ENCODE measurements around the gene LRRD1.
"Not testable (repeated sequence)": the region's sequence is repeated elsewhere in the genome, so short reads cannot be mapped to it uniquely, and the experiment has no call there.

Gene LRRD1

GRCh38 chr7:92142791-92143190 lies 36.2 kb downstream of the LRRD1 start:
- H3K9me3 ChIP-seq (ENCODE audit: control insufficient read depth, low read length); H3K27ac ChIP-seq (ENCODE audit: insufficient read depth, low read depth, low read length, poor library complexity, severe bottlenecking); H3K4me1 ChIP-seq (ENCODE audit: control insufficient read depth, insufficient read depth, low read length); H3K4me3 ChIP-seq (ENCODE audit: insufficient read depth, low read depth, low read length); H3K36me3 ChIP-seq (ENCODE audit: control insufficient read depth, insufficient read depth, low read length); H3K27me3 ChIP-seq (ENCODE audit: control insufficient read depth, insufficient read depth, low read length, poor library complexity, severe bottlenecking): not testable (repeated sequence)
- WGBS, 2 experiments: 92 to 94% methylated on average over 9 of the region's 9 CpGs

- no peak overlapping the region for H3K4me3 ChIP-seq (ENCODE audit: insufficient read depth, low read depth, low read length)
- no peaks in the 10 kb centered on the region for H3K9me3 ChIP-seq (ENCODE audit: control insufficient read depth, low read length)
- 89 to 95% methylated on average over 7 of the region's 7 CpGs for WGBS, 2 experiments
- no peaks in the 10 kb centered on the region for H3K27me3 ChIP-seq (ENCODE audit: control insufficient read depth, insufficient read depth, low read length, poor library complexity, severe bottlenecking)
- H3K4me1 ChIP-seq (ENCODE audit: control insufficient read depth, insufficient read depth, low read length): no peaks in the 10 kb centered on the region
- H3K27ac ChIP-seq (ENCODE audit: insufficient read depth, low read depth, low read length, poor library complexity, severe bottlenecking): no peak overlapping the region
- H3K36me3 ChIP-seq (ENCODE audit: control insufficient read depth, insufficient read depth, low read length): no peaks in the 10 kb centered on the region
Observed at GRCh38 chr7:92141161-92141560, 37.8 kb downstream of the LRRD1 start.

GRCh38 chr7:92137557-92137956 lies 41.4 kb downstream of the LRRD1 start:
- Histone ChIP-seq H3K27ac (ENCODE audit: insufficient read depth, low read depth, low read length, poor library complexity, severe bottlenecking) (no peak overlapping the region), H3K4me1 (ENCODE audit: control insufficient read depth, insufficient read depth, low read length) (no peaks in the 10 kb centered on the region), H3K36me3 (ENCODE audit: control insufficient read depth, insufficient read depth, low read length) (no peaks in the 10 kb centered on the region), H3K4me3 (ENCODE audit: insufficient read depth, low read depth, low read length) (no peak overlapping the region), H3K9me3 (ENCODE audit: control insufficient read depth, low read length) (no peaks in the 10 kb centered on the region), H3K27me3 (ENCODE audit: control insufficient read depth, insufficient read depth, low read length, poor library complexity, severe bottlenecking) (no peaks in the 10 kb centered on the region)
- WGBS, 2 experiments: 93 to 94% methylated on average over 2 of the region's 2 CpGs

- peaks cover 5% of the 10 kb centered on the region for H3K36me3 ChIP-seq (ENCODE audit: control insufficient read depth, insufficient read depth, low read length)
- H3K4me3 ChIP-seq (ENCODE audit: insufficient read depth, low read depth, low read length): peak overlapping the region; percentile 84
- peak overlapping the region; percentile 94 for H3K27ac ChIP-seq (ENCODE audit: insufficient read depth, low read depth, low read length, poor library complexity, severe bottlenecking)
- H3K9me3 ChIP-seq (ENCODE audit: control insufficient read depth, low read length): no peaks in the 10 kb centered on the region
- no peaks in the 10 kb centered on the region for H3K4me1 ChIP-seq (ENCODE audit: control insufficient read depth, insufficient read depth, low read length)
- H3K27me3 ChIP-seq (ENCODE audit: control insufficient read depth, insufficient read depth, low read length, poor library complexity, severe bottlenecking): no peaks in the 10 kb centered on the region
- 52 to 56% methylated on average over 19 to 20 of the region's 21 CpGs for whole genome bisulfite sequencing, 2 experiments
Observed at GRCh38 chr7:92135052-92135889, 43.7 kb downstream of the LRRD1 start.

GRCh38 chr7:92134271-92135051 lies 44.5 kb downstream of the LRRD1 start, which contains the start of gene CYP51A1:
CYP51A1 (minus strand) TSS chr7:92134477; CDS start chr7:92134364, 113 bp downstream.
- Histone ChIP-seq H3K9me3 (ENCODE audit: control insufficient read depth, low read length) (no peaks in the 10 kb centered on the region), H3K36me3 (ENCODE audit: control insufficient read depth, insufficient read depth, low read length) (peaks cover 5% of the 10 kb centered on the region), H3K27me3 (ENCODE audit: control insufficient read depth, insufficient read depth, low read length, poor library complexity, severe bottlenecking) (no peaks in the 10 kb centered on the region), H3K27ac (ENCODE audit: insufficient read depth, low read depth, low read length, poor library complexity, severe bottlenecking) (peak within 1 kb of the TSS; percentile 94), H3K4me1 (ENCODE audit: control insufficient read depth, insufficient read depth, low read length) (no peaks in the 10 kb centered on the region), H3K4me3 (ENCODE audit: insufficient read depth, low read depth, low read length) (peak within 1 kb of the TSS; percentile 84)
- WGBS, 2 experiments: 1% methylated on average over 71 to 73 of the region's 73 CpGs

GRCh38 chr7:92133737-92134270 lies 45.1 kb downstream of the LRRD1 start:
- Histone ChIP-seq H3K4me1 (ENCODE audit: control insufficient read depth, insufficient read depth, low read length) (no peaks in the 10 kb centered on the region), H3K27ac (ENCODE audit: insufficient read depth, low read depth, low read length, poor library complexity, severe bottlenecking) (peak overlapping the region; percentile 94), H3K36me3 (ENCODE audit: control insufficient read depth, insufficient read depth, low read length) (peaks cover 5% of the 10 kb centered on the region), H3K9me3 (ENCODE audit: control insufficient read depth, low read length) (no peaks in the 10 kb centered on the region), H3K4me3 (ENCODE audit: insufficient read depth, low read depth, low read length) (peak overlapping the region; percentile 84), H3K27me3 (ENCODE audit: control insufficient read depth, insufficient read depth, low read length, poor library complexity, severe bottlenecking) (no peaks in the 10 kb centered on the region)
- WGBS, 2 experiments: 0% methylated on average over 42 of the region's 42 CpGs

- H3K9me3 ChIP-seq (ENCODE audit: control insufficient read depth, low read length): no peaks in the 10 kb centered on the region
- no peaks in the 10 kb centered on the region for H3K27me3 ChIP-seq (ENCODE audit: control insufficient read depth, insufficient read depth, low read length, poor library complexity, severe bottlenecking)
- no peaks in the 10 kb centered on the region for H3K4me1 ChIP-seq (ENCODE audit: control insufficient read depth, insufficient read depth, low read length)
- H3K4me3 ChIP-seq (ENCODE audit: insufficient read depth, low read depth, low read length): peak overlapping the region; percentile 84
- 29% methylated on average over 15 of the region's 15 CpGs for WGBS, 2 experiments
- H3K27ac ChIP-seq (ENCODE audit: insufficient read depth, low read depth, low read length, poor library complexity, severe bottlenecking): no peak overlapping the region
- peaks cover 5% of the 10 kb centered on the region for H3K36me3 ChIP-seq (ENCODE audit: control insufficient read depth, insufficient read depth, low read length)
Observed at GRCh38 chr7:92133133-92133736, 45.7 kb downstream of the LRRD1 start.

- 93 to 98% methylated on average over 4 of the region's 4 CpGs for WGBS, 2 experiments
- no peak overlapping the region for H3K4me3 ChIP-seq (ENCODE audit: insufficient read depth, low read depth, low read length)
- no peaks in the 10 kb centered on the region for H3K27me3 ChIP-seq (ENCODE audit: control insufficient read depth, insufficient read depth, low read length, poor library complexity, severe bottlenecking)
- no peaks in the 10 kb centered on the region for H3K4me1 ChIP-seq (ENCODE audit: control insufficient read depth, insufficient read depth, low read length)
- no peaks in the 10 kb centered on the region for H3K9me3 ChIP-seq (ENCODE audit: control insufficient read depth, low read length)
- H3K36me3 ChIP-seq (ENCODE audit: control insufficient read depth, insufficient read depth, low read length): peaks cover 5% of the 10 kb centered on the region
- no peak overlapping the region for H3K27ac ChIP-seq (ENCODE audit: insufficient read depth, low read depth, low read length, poor library complexity, severe bottlenecking)
Observed at GRCh38 chr7:92131764-92132330, 47.1 kb downstream of the LRRD1 start.

GRCh38 chr7:92131093-92131492 lies 47.8 kb downstream of the LRRD1 start:
- H3K36me3 ChIP-seq (ENCODE audit: control insufficient read depth, insufficient read depth, low read length): peaks cover 9% of the 10 kb centered on the region
- no peak overlapping the region for H3K27ac ChIP-seq (ENCODE audit: insufficient read depth, low read depth, low read length, poor library complexity, severe bottlenecking)
- 94 to 96% methylated on average over 5 of the region's 5 CpGs for WGBS, 2 experiments

More at GRCh38 chr7:92131093-92131492, 47.8 kb downstream of the LRRD1 start:
- no peaks in the 10 kb centered on the region for H3K27me3 ChIP-seq (ENCODE audit: control insufficient read depth, insufficient read depth, low read length, poor library complexity, severe bottlenecking)
- H3K9me3 ChIP-seq (ENCODE audit: control insufficient read depth, low read length): no peaks in the 10 kb centered on the region
- no peaks in the 10 kb centered on the region for H3K4me1 ChIP-seq (ENCODE audit: control insufficient read depth, insufficient read depth, low read length)
- no peak overlapping the region for H3K4me3 ChIP-seq (ENCODE audit: insufficient read depth, low read depth, low read length)
